Measurements from ENCODE around the gene CRABP2.

Gene CRABP2

GRCh38 chr1:156666862-156667609 is 38.3 kb downstream of the CRABP2 start:
- Histone ChIP-seq H3K9ac (ENCODE audit: low read depth, low read length) (no peak overlapping the region), H3K27ac (ENCODE audit: low read depth, low read length) (peak overlapping the region; percentile 85), H3K4me1 (ENCODE audit: control insufficient read depth, insufficient read depth, low read length) (peaks cover 69% of the 10 kb centered on the region), H3K4me3 (ENCODE audit: low read depth, low read length) (no peak overlapping the region), H3K27me3 (ENCODE audit: control insufficient read depth, insufficient read depth, low read length) (no peaks in the 10 kb centered on the region), H3K9me3 (ENCODE audit: control insufficient read depth, insufficient read depth, low read length) (no peaks in the 10 kb centered on the region), H3K36me3 (ENCODE audit: control insufficient read depth, insufficient read depth, low read length) (peaks cover 9% of the 10 kb centered on the region)

GRCh38 chr1:156665539-156665938 is 39.8 kb downstream of the CRABP2 start:
- Histone ChIP-seq H3K9me3 (ENCODE audit: control insufficient read depth, insufficient read depth, low read length) (no peaks in the 10 kb centered on the region), H3K27ac (ENCODE audit: low read depth, low read length) (peak overlapping the region; percentile 91), H3K4me3 (ENCODE audit: low read depth, low read length) (no peak overlapping the region), H3K27me3 (ENCODE audit: control insufficient read depth, insufficient read depth, low read length) (no peaks in the 10 kb centered on the region), H3K36me3 (ENCODE audit: control insufficient read depth, insufficient read depth, low read length) (no peaks in the 10 kb centered on the region), H3K4me1 (ENCODE audit: control insufficient read depth, insufficient read depth, low read length) (peaks cover 81% of the 10 kb centered on the region), H3K9ac (ENCODE audit: low read depth, low read length) (peak overlapping the region; percentile 12; the same call in 1 of the 2 replicates)

- Histone ChIP-seq H3K4me1 (ENCODE audit: control insufficient read depth, insufficient read depth, low read length) (peaks cover 80% of the 10 kb centered on the region), H3K27ac (ENCODE audit: low read depth, low read length) (peak overlapping the region; percentile 91), H3K4me3 (ENCODE audit: low read depth, low read length) (no peak overlapping the region)
Observed at GRCh38 chr1:156664767-156665411, 40.5 kb downstream of the CRABP2 start.

GRCh38 chr1:156664046-156664766 is 41.2 kb downstream of the CRABP2 start:
- H3K36me3 ChIP-seq (ENCODE audit: control insufficient read depth, insufficient read depth, low read length): no peaks in the 10 kb centered on the region
- peaks cover 78% of the 10 kb centered on the region for H3K4me1 ChIP-seq (ENCODE audit: control insufficient read depth, insufficient read depth, low read length)
- peak overlapping the region; percentile 91 for H3K27ac ChIP-seq (ENCODE audit: low read depth, low read length)
- H3K4me3 ChIP-seq (ENCODE audit: low read depth, low read length): no peak overlapping the region
- H3K9ac ChIP-seq (ENCODE audit: low read depth, low read length): peak overlapping the region; percentile 49
- no peaks in the 10 kb centered on the region for H3K9me3 ChIP-seq (ENCODE audit: control insufficient read depth, insufficient read depth, low read length)
- H3K27me3 ChIP-seq (ENCODE audit: control insufficient read depth, insufficient read depth, low read length): no peaks in the 10 kb centered on the region

More at GRCh38 chr1:156664767-156665411, 40.5 kb downstream of the CRABP2 start:
- H3K36me3 ChIP-seq (ENCODE audit: control insufficient read depth, insufficient read depth, low read length): no peaks in the 10 kb centered on the region
- no peaks in the 10 kb centered on the region for H3K27me3 ChIP-seq (ENCODE audit: control insufficient read depth, insufficient read depth, low read length)
- no peaks in the 10 kb centered on the region for H3K9me3 ChIP-seq (ENCODE audit: control insufficient read depth, insufficient read depth, low read length)
- H3K9ac ChIP-seq (ENCODE audit: low read depth, low read length): peak overlapping the region; percentile 49

GRCh38 chr1:156663178-156663577 is 42.2 kb downstream of the CRABP2 start:
- Histone ChIP-seq H3K4me3 (ENCODE audit: low read depth, low read length) (no peak overlapping the region), H3K9me3 (ENCODE audit: control insufficient read depth, insufficient read depth, low read length) (no peaks in the 10 kb centered on the region), H3K27me3 (ENCODE audit: control insufficient read depth, insufficient read depth, low read length) (peaks cover 7% of the 10 kb centered on the region), H3K27ac (ENCODE audit: low read depth, low read length) (peak overlapping the region; percentile 91), H3K4me1 (ENCODE audit: control insufficient read depth, insufficient read depth, low read length) (peaks cover 70% of the 10 kb centered on the region), H3K36me3 (ENCODE audit: control insufficient read depth, insufficient read depth, low read length) (no peaks in the 10 kb centered on the region), H3K9ac (ENCODE audit: low read depth, low read length) (no peak overlapping the region)

DNA sequence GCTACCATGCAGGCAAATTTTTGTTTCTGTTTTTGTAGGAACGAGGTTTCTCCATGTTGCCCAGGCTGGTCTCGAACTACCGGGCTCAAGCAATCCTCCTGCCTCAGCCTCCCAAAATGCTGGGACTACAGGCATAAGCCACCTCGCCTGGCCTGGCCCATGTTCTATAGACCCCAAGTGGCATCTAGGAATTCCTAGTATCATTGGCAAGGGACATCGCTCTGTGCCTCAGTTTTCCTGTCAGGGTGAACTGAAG is 42.7 kb downstream of the CRABP2 start:
- Histone ChIP-seq H3K4me3 (ENCODE audit: low read depth, low read length) (no peak overlapping the region), H3K4me1 (ENCODE audit: control insufficient read depth, insufficient read depth, low read length) (peaks cover 66% of the 10 kb centered on the region), H3K36me3 (ENCODE audit: control insufficient read depth, insufficient read depth, low read length) (no peaks in the 10 kb centered on the region), H3K27ac (ENCODE audit: low read depth, low read length) (peak overlapping the region; percentile 91), H3K27me3 (ENCODE audit: control insufficient read depth, insufficient read depth, low read length) (peaks cover 12% of the 10 kb centered on the region), H3K9me3 (ENCODE audit: control insufficient read depth, insufficient read depth, low read length) (no peaks in the 10 kb centered on the region), H3K9ac (ENCODE audit: low read depth, low read length) (no peak overlapping the region)

GRCh38 chr1:156662005-156662799 is 43.2 kb downstream of the CRABP2 start:
- Histone ChIP-seq H3K4me1 (ENCODE audit: control insufficient read depth, insufficient read depth, low read length) (peaks cover 60% of the 10 kb centered on the region), H3K4me3 (ENCODE audit: low read depth, low read length) (no peak overlapping the region), H3K27me3 (ENCODE audit: control insufficient read depth, insufficient read depth, low read length) (peaks cover 16% of the 10 kb centered on the region), H3K9ac (ENCODE audit: low read depth, low read length) (peak overlapping the region; percentile 24; the same call in 1 of the 2 replicates), H3K9me3 (ENCODE audit: control insufficient read depth, insufficient read depth, low read length) (no peaks in the 10 kb centered on the region), H3K27ac (ENCODE audit: low read depth, low read length) (peak overlapping the region; percentile 91), H3K36me3 (ENCODE audit: control insufficient read depth, insufficient read depth, low read length) (no peaks in the 10 kb centered on the region)

GRCh38 chr1:156660752-156661112 is 44.7 kb downstream of the CRABP2 start:
- H3K9me3 ChIP-seq (ENCODE audit: control insufficient read depth, insufficient read depth, low read length): no peaks in the 10 kb centered on the region
- peaks cover 66% of the 10 kb centered on the region for H3K4me1 ChIP-seq (ENCODE audit: control insufficient read depth, insufficient read depth, low read length)
- H3K36me3 ChIP-seq (ENCODE audit: control insufficient read depth, insufficient read depth, low read length): no peaks in the 10 kb centered on the region
- peak overlapping the region; percentile 28; the same call in 1 of the 2 replicates for H3K4me3 ChIP-seq (ENCODE audit: low read depth, low read length)
- peak overlapping the region; percentile 59 for H3K9ac ChIP-seq (ENCODE audit: low read depth, low read length)
- H3K27me3 ChIP-seq (ENCODE audit: control insufficient read depth, insufficient read depth, low read length): peaks cover 31% of the 10 kb centered on the region
- peak overlapping the region; percentile 91 for H3K27ac ChIP-seq (ENCODE audit: low read depth, low read length)

GRCh38 chr1:156659988-156660751 is 45.2 kb downstream of the CRABP2 start:
- no peaks in the 10 kb centered on the region for H3K9me3 ChIP-seq (ENCODE audit: control insufficient read depth, insufficient read depth, low read length)
- peaks cover 36% of the 10 kb centered on the region for H3K27me3 ChIP-seq (ENCODE audit: control insufficient read depth, insufficient read depth, low read length)
- H3K4me3 ChIP-seq (ENCODE audit: low read depth, low read length): peak overlapping the region; percentile 28; the same call in 1 of the 2 replicates
- peaks cover 60% of the 10 kb centered on the region for H3K4me1 ChIP-seq (ENCODE audit: control insufficient read depth, insufficient read depth, low read length)
- H3K36me3 ChIP-seq (ENCODE audit: control insufficient read depth, insufficient read depth, low read length): no peaks in the 10 kb centered on the region
- H3K27ac ChIP-seq (ENCODE audit: low read depth, low read length): peak overlapping the region; percentile 91
- peak overlapping the region; percentile 59 for H3K9ac ChIP-seq (ENCODE audit: low read depth, low read length)

GRCh38 chr1:156659661-156659987 is 45.8 kb downstream of the CRABP2 start:
- H3K9ac ChIP-seq (ENCODE audit: low read depth, low read length): no peak overlapping the region
- H3K4me3 ChIP-seq (ENCODE audit: low read depth, low read length): no peak overlapping the region
- H3K27me3 ChIP-seq (ENCODE audit: control insufficient read depth, insufficient read depth, low read length): peaks cover 41% of the 10 kb centered on the region

More at GRCh38 chr1:156659661-156659987, 45.8 kb downstream of the CRABP2 start:
- peaks cover 56% of the 10 kb centered on the region for H3K4me1 ChIP-seq (ENCODE audit: control insufficient read depth, insufficient read depth, low read length)
- no peaks in the 10 kb centered on the region for H3K36me3 ChIP-seq (ENCODE audit: control insufficient read depth, insufficient read depth, low read length)
- no peaks in the 10 kb centered on the region for H3K9me3 ChIP-seq (ENCODE audit: control insufficient read depth, insufficient read depth, low read length)
- no peak overlapping the region for H3K27ac ChIP-seq (ENCODE audit: low read depth, low read length)
